Measurements from ENCODE around the gene SLC1A7.
A peak's percentile ranks its signal among the peaks of the same experiment; 100 is the strongest.

SLC1A7 gene

DNA sequence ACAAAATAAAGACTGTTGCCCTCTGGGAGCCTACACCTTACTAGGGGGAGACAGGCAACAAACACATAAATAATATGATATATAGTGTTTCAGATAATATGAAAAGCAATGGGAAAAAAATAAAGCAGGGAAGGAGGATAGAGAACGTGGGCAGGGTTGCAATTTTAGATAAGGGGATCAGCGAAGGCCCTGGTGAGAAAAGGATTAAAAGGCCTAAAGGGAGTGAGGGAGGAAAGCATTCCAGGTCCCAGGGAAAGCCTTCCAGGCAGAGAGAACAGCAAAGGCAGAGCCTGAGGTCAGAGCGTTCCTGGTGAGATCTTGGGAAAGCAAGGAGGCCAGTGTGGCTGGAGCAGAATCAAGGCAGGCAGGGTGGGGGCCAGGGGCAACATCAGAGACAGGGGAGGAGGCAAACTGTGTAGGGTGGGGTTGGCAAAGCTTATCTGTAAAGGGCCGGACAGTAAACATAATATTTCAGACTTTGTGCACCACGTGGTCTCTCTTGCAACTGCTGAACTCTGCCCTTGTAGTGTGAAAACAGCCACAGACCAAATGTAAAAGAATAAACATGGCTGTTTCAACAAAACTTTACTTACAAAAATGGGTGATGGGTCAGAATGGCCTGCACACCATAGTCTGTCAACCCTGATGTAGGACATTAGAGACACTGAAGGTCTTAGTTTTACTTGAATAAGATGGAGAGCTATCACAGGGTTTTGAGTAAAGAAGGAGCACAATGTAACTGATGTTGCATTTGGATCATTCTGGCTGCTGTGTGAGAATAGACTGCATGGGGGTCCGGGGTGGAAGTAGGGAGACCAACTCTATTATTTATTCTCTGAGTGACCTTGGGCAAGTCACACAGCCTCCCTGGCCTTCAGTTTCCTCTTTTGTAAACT is 40.9 kb upstream of the SLC1A7 start:
- DNase-seq (ENCODE audit: extremely low spot score) = no peak
- ChIA-PET CTCF (interaction anchor here (1.0 to 9.8 kb wide), 9 partner anchors 11 to 277 kb away, joined by 3 to 124 read pairs (median 4); partner anchors contain the start of gene CPT2), POLR2A (no interaction called here)
- TF ChIP-seq, protein P1, sequence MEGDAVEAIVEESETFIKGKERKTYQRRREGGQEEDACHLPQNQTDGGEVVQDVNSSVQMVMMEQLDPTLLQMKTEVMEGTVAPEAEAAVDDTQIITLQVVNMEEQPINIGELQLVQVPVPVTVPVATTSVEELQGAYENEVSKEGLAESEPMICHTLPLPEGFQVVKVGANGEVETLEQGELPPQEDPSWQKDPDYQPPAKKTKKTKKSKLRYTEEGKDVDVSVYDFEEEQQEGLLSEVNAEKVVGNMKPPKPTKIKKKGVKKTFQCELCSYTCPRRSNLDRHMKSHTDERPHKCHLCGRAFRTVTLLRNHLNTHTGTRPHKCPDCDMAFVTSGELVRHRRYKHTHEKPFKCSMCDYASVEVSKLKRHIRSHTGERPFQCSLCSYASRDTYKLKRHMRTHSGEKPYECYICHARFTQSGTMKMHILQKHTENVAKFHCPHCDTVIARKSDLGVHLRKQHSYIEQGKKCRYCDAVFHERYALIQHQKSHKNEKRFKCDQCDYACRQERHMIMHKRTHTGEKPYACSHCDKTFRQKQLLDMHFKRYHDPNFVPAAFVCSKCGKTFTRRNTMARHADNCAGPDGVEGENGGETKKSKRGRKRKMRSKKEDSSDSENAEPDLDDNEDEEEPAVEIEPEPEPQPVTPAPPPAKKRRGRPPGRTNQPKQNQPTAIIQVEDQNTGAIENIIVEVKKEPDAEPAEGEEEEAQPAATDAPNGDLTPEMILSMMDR (IDR thresholded peaks at IDR 0.05; ENCODE audit: control extremely low read depth, extremely low read depth, low read depth, missing control alignments) = no peak

DNA sequence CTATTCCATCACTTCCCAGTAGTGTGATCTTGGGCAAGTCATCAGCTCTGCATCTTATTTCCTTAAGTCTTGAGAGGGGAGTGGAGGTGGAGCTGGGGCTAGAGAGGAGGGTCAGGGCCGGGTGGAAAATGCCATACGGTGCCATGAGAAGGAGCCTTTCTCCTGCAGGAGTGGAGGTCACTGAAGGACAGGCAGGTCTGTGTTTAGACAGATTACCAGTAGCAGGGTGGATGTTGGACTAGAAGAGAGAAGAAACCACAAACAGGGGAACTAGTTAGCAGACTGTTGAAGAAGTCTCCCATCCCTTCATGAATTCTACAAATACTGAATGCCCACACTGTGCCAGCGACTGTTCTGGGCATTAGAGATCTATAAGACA is 40.3 kb upstream of the SLC1A7 start:
- ChIA-PET POLR2A (no interaction called here), CTCF (interaction anchor here (0.7 to 9.8 kb wide), 13 partner anchors 10 to 465 kb away, joined by 3 to 124 read pairs (median 4); partner anchors contain the start of gene CPT2)
- TF ChIP-seq, protein P1 (IDR thresholded peaks at IDR 0.05; ENCODE audit: control extremely low read depth, extremely low read depth, low read depth, missing control alignments) = no peak
- DNase-seq (ENCODE audit: extremely low spot score) = no peak

DNA sequence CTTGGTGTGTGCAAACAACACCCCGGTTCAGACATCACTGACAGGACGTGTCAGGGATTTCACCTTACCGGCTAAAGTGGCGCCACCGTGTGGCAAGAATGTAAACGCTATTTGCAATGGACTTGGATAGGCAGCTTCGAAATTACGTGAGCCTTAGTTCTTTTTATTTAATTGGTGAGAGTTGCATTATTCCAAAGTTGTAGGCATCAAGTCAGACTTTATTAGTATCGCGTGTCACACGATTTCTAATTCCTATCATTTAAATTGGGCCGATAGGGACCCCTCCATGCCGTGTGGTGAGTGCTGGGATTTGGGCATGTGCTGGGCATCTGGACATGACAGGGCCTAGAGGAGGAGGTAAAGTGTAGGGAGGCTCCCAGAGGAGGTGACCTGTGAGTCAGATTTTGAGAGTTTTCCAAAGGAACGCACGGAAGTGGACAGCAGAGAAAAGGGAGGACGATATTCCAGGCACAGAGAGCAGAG is 39.7 kb upstream of the SLC1A7 start:
- POLR2A ChIA-PET = no interaction called here
- CTCF ChIA-PET = interaction anchor here (0.7 to 9.8 kb wide), 13 partner anchors 10 to 464 kb away, joined by 3 to 124 read pairs (median 4); partner anchors contain the start of gene CPT2
- peak; percentile 78 for DNase-seq (ENCODE audit: extremely low spot score)
- TF ChIP-seq, protein P1 (IDR thresholded peaks at IDR 0.05; ENCODE audit: control extremely low read depth, extremely low read depth, low read depth, missing control alignments) = peak; percentile 90

DNA sequence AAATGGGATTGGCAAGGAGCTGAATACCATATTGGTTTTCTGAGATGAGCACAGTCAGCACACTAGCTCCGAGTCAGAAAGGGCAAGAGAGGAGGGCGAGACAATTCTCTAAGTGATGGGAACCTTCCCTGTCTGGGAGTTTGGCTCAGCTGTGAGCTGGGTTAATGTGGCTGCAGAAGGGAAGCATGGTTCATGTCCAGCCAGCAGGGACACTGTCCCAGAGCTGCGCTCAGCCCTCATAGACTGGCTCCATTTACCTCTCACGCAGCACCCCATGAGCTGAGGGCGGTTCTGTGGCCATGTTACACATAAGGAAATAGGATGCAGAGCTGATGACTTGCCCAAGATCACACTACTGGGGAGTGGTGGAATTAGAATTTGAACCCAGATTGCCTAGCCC is 38.5 kb upstream of the SLC1A7 start:
- CTCF ChIA-PET = interaction anchor here (1.0 to 9.8 kb wide), 7 partner anchors 8 to 276 kb away, joined by 3 to 124 read pairs (median 5); partner anchors contain the start of gene CPT2
- POLR2A ChIA-PET = no interaction called here
- no peak for DNase-seq (ENCODE audit: extremely low spot score)

DNA sequence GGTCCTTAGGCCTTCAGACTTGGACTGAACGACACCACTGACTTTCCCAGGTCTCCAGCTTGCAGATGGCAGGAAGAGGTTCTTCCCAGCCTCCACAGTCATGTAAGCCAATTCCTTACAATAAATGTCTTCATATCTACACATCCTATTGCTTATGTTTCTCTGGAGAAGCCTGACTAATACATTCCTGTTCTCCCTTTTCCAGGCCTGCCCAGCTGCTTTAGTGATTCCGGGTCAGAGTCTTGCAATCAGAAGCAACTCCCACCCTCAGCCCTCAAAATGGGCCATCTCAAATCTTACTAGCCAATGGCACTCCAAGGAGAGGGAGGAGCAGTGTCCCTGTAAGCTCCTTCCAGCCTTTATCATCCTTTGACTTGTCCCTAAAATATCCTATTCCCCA is 37.8 kb upstream of the SLC1A7 start:
- POLR2A ChIA-PET = no interaction called here
- no peak for DNase-seq (ENCODE audit: extremely low spot score)
- CTCF ChIA-PET = interaction anchor here (1.0 to 9.8 kb wide), 6 partner anchors 11 to 276 kb away, joined by 3 to 124 read pairs (median 4); partner anchors contain the start of gene CPT2
- TF ChIP-seq, protein P1 (IDR thresholded peaks at IDR 0.05; ENCODE audit: control extremely low read depth, extremely low read depth, low read depth, missing control alignments) = no peak

More for the DNA sequence above, 38.5 kb upstream of the SLC1A7 start:
- TF ChIP-seq, protein P1 (IDR thresholded peaks at IDR 0.05; ENCODE audit: control extremely low read depth, extremely low read depth, low read depth, missing control alignments) = no peak

DNA sequence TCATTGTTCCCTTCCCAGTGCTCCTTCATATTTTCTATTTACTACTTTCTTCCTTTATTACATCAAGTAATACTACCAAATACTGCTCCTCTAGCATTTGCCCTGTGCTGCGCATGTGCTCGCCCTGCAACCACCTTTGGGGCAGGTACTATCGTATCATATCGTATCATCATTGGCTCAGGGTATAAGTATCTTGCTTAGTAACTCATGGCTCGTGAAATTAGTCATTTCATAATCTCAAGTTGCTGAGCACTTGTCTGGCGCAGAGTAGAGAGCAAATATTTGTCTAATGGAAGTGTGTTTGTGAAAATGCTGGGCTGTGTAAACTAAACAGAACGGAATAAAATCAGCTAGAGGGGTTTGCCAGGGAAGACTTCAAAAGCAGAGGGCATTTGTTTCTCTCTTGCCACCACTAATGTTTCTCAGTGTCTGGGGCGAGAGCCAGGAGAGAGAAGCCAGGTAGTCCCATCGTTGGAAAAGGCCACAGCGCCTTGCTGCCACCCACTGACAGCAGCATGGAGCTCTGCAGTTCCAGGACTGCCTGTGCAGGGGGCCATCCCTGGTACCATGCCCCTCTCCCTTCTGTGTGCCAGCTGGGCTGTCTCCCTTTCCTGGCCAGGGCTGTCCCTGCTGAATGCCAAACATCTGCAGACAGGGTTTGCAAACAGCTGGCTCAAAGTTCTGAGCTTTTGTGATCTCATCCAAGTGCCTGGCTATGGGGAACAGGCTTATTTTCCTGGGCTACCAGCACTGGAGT is 34.2 kb upstream of the SLC1A7 start:
- DNase-seq (ENCODE audit: extremely low spot score) = no peak
- ChIA-PET POLR2A (no interaction called here), CTCF (interaction anchor here (1.2 to 2.1 kb wide), 2 partner anchors 9 to 11 kb away, joined by 5 to 6 read pairs; no protein-coding TSS in a partner anchor)
- TF ChIP-seq, protein P1 (IDR thresholded peaks at IDR 0.05; ENCODE audit: control extremely low read depth, extremely low read depth, low read depth, missing control alignments) = no peak
